KMS-11 (cell line): Measurements from ENCODE around the gene NBAS.

Experiments
- H2AFZ ChIP-seq: fragments of 200-600 bp; sonication (generic); 2 replicates; pipeline ENCODE4 v1.6.1; 2016; ENCODE audit warnings: antibody characterized with exemption, mixed run types, low read depth
- H3K27ac ChIP-seq: fragments of 200-600 bp; sonication (generic); 2 replicates; pipeline ENCODE4 v1.6.1; 2016; ENCODE audit warnings: mild to moderate bottlenecking, mixed run types
- H3K27me3 ChIP-seq: fragments of 200-600 bp; sonication (generic); 2 replicates; pipeline ENCODE4 v1.6.1; 2017; ENCODE audit warnings: mild to moderate bottlenecking, low read depth, mixed run types, moderate library complexity; ENCODE audit not compliant: insufficient read depth
- H3K36me3 ChIP-seq: fragments of 200-600 bp; sonication (generic); 2 replicates; pipeline ENCODE4 v1.6.1; 2017; ENCODE audit warnings: mild to moderate bottlenecking, mixed run types; ENCODE audit not compliant: insufficient read depth
- H3K4me1 ChIP-seq: fragments of 200-600 bp; sonication (generic); 2 replicates; pipeline ENCODE4 v1.6.1; 2016; ENCODE audit warnings: mild to moderate bottlenecking, low read depth, mixed run types; ENCODE audit not compliant: poor library complexity, severe bottlenecking
- H3K4me2 ChIP-seq: fragments of 200-600 bp; sonication (generic); 2 replicates; pipeline ENCODE4 v1.7.0; 2016; ENCODE audit warnings: mild to moderate bottlenecking, mixed run types
- H3K4me3 ChIP-seq: fragments of 200-600 bp; sonication (generic); IDR thresholded peaks from 2 replicates; pipeline ENCODE4 v1.6.1; 2017; ENCODE audit warnings: low read depth, low read length, mixed read lengths; ENCODE audit not compliant: insufficient read depth
- H3K79me2 ChIP-seq: fragments of 200-600 bp; sonication (generic); 2 replicates; pipeline ENCODE4 v1.6.1; 2016; ENCODE audit warnings: low read depth, mixed run types; ENCODE audit not compliant: insufficient read depth
- H3K9ac ChIP-seq: fragments of 200-600 bp; sonication (generic); 2 replicates; pipeline ENCODE4 v1.6.1; 2016; ENCODE audit warnings: mild to moderate bottlenecking, mixed run types
- H4K20me1 ChIP-seq: fragments of 200-600 bp; sonication (generic); 2 replicates; pipeline ENCODE4 v1.6.1; 2016; ENCODE audit warnings: mild to moderate bottlenecking, mixed run types; ENCODE audit not compliant: insufficient read depth
- CTCF ChIP-seq: fragments of 200-600 bp; sonication (generic); conservative IDR thresholded peaks from 2 replicates; pipeline ENCODE4 v1.6.1; 2017; ENCODE audit warnings: low read depth, mild to moderate bottlenecking, antibody characterized with exemption, low read length, moderate library complexity, mixed read lengths

The NBAS gene

GRCh38 chr2:15427987-15428386 is 133.1 kb downstream of the NBAS start:
- H4K20me1 ChIP-seq, result no peaks in the 10 kb centered on the region
- no peak overlapping the region for H2AFZ ChIP-seq
- no peaks in the 10 kb centered on the region for H3K79me2 ChIP-seq
- H3K36me3 ChIP-seq, result no peaks in the 10 kb centered on the region
- H3K4me1 ChIP-seq, result no peaks in the 10 kb centered on the region
- H3K27ac ChIP-seq, result no peak overlapping the region
- no peak overlapping the region for H3K9ac ChIP-seq
- no peak overlapping the region for H3K4me3 ChIP-seq
- no peak for TF ChIP-seq CTCF
- no peak overlapping the region for H3K4me2 ChIP-seq
- no peaks in the 10 kb centered on the region for H3K27me3 ChIP-seq

- no peak for TF ChIP-seq CTCF
- Histone ChIP-seq H3K79me2 (no peaks in the 10 kb centered on the region), H3K4me3 (no peak overlapping the region)
Observed at GRCh38 chr2:15426606-15427005, 134.5 kb downstream of the NBAS start.

GRCh38 chr2:15425712-15426111 is 135.4 kb downstream of the NBAS start:
- H3K36me3 ChIP-seq, result no peaks in the 10 kb centered on the region
- no peak overlapping the region for H3K4me2 ChIP-seq
- H2AFZ ChIP-seq, result no peak overlapping the region
- H4K20me1 ChIP-seq, result no peaks in the 10 kb centered on the region
- H3K9ac ChIP-seq, result no peak overlapping the region
- H3K4me1 ChIP-seq, result no peaks in the 10 kb centered on the region
- H3K27me3 ChIP-seq, result no peaks in the 10 kb centered on the region
- H3K79me2 ChIP-seq, result no peaks in the 10 kb centered on the region
- no peak for TF ChIP-seq CTCF
- no peak overlapping the region for H3K27ac ChIP-seq
- H3K4me3 ChIP-seq, result no peak overlapping the region

More at GRCh38 chr2:15426606-15427005, 134.5 kb downstream of the NBAS start:
- Histone ChIP-seq H3K9ac (no peak overlapping the region), H3K4me2 (no peak overlapping the region), H3K36me3 (no peaks in the 10 kb centered on the region), H3K4me1 (no peaks in the 10 kb centered on the region), H4K20me1 (no peaks in the 10 kb centered on the region), H3K27ac (no peak overlapping the region), H3K27me3 (no peaks in the 10 kb centered on the region), H2AFZ (no peak overlapping the region)

GRCh38 chr2:15421753-15422152 is 139.4 kb downstream of the NBAS start:
- H3K36me3 ChIP-seq, result no peaks in the 10 kb centered on the region
- H3K4me2 ChIP-seq, result no peak overlapping the region
- H3K4me1 ChIP-seq, result no peaks in the 10 kb centered on the region
- no peak overlapping the region for H3K27ac ChIP-seq
- no peak overlapping the region for H3K9ac ChIP-seq
- TF ChIP-seq CTCF, result no peak
- H2AFZ ChIP-seq, result no peak overlapping the region
- H3K79me2 ChIP-seq, result no peaks in the 10 kb centered on the region
- H3K4me3 ChIP-seq, result no peak overlapping the region
- H3K27me3 ChIP-seq, result no peaks in the 10 kb centered on the region
- H4K20me1 ChIP-seq, result no peaks in the 10 kb centered on the region
